ENCODE measurements around the gene RNF115. TPM values are rescaled to one million over a fixed set of nuclear protein-coding genes. Genes with fewer than 3 reads are reported as not detected.
"Not testable (repeated sequence)": the region's sequence is repeated elsewhere in the genome, so short reads cannot be mapped to it uniquely, and the experiment has no call there.

The RNF115 gene
- total RNA-seq, 1 experiment from 2014 or later: 15.2 TPM

- DNase-seq; H3K27ac ChIP-seq (ENCODE audit: low read length); H2AFZ ChIP-seq (ENCODE audit: low read length); POLR2A ChIA-PET (ENCODE audit: unreplicated experiment); BruUV-seq (replicated peaks); H3F3A ChIP-seq (ENCODE audit: low read length, unreplicated experiment); H3K79me2 ChIP-seq (ENCODE audit: low read length); CTCF ChIA-PET; intact Hi-C loops (cut with micrococcal nuclease); H3K27me3 ChIP-seq (ENCODE audit: low read length); H3K9me3 ChIP-seq (ENCODE audit: low read length); H3K9ac ChIP-seq (ENCODE audit: low read length); H3K4me3 ChIP-seq (ENCODE audit: low read length); ATAC-seq; H3K9me2 ChIP-seq (replicated peaks; ENCODE audit: low read length); H4K20me1 ChIP-seq (ENCODE audit: low read length); H3K4me2 ChIP-seq (ENCODE audit: low read length): not testable (repeated sequence)
- H3K4me1 ChIP-seq (ENCODE audit: insufficient read depth, low read length): peaks cover 17% of the 10 kb centered on the region
- H3K36me3 ChIP-seq (ENCODE audit: low read depth, low read length): peaks cover 22% of the 10 kb centered on the region
Measured at GRCh38 chr1:145760395-145760949, 63.4 kb downstream of the RNF115 start.

GRCh38 chr1:145759721-145760120 lies 64.2 kb downstream of the RNF115 start:
- H3K4me3 ChIP-seq (ENCODE audit: low read length): no peak overlapping the region
- no peaks in the 10 kb centered on the region for H3K9me3 ChIP-seq (ENCODE audit: low read length)
- peaks cover 14% of the 10 kb centered on the region for H3K4me1 ChIP-seq (ENCODE audit: insufficient read depth, low read length)
- intact Hi-C loops (cut with micrococcal nuclease): loop anchor here (10.0 kb wide), 1 partner anchor 45 kb away; no protein-coding TSS in a partner anchor
- TF ChIP-seq EZH2 (IDR thresholded peaks at IDR 0.05; ENCODE audit: low read length, unreplicated experiment): no peak
- TF ChIP-seq EZH2phosphoT487 (IDR thresholded peaks at IDR 0.05; ENCODE audit: borderline replicate concordance, low read length): no peak
- TF ChIP-seq CTCF (conservative IDR thresholded peaks at IDR 0.05; ENCODE audit: low read depth, low read length): no peak
- H3K27ac ChIP-seq (ENCODE audit: low read length): no peak overlapping the region
- H2AFZ ChIP-seq (ENCODE audit: low read length): no peak overlapping the region
- ChIA-PET CTCF (no interaction called here), POLR2A (ENCODE audit: unreplicated experiment) (no interaction called here)
- H3K9ac ChIP-seq (ENCODE audit: low read length): no peak overlapping the region
- peaks cover 4% of the 10 kb centered on the region for H3F3A ChIP-seq (ENCODE audit: low read length, unreplicated experiment)
- no peak overlapping the region for H3K4me2 ChIP-seq (ENCODE audit: low read length)
- peaks cover 22% of the 10 kb centered on the region for H3K36me3 ChIP-seq (ENCODE audit: low read depth, low read length)
- no peaks in the 10 kb centered on the region for H3K9me2 ChIP-seq (replicated peaks; ENCODE audit: low read length)
- ATAC-seq (no peak), DNase-seq (no peak)
- BruUV-seq (replicated peaks): no TSS peak
- no peaks in the 10 kb centered on the region for H4K20me1 ChIP-seq (ENCODE audit: low read length)
- H3K27me3 ChIP-seq (ENCODE audit: low read length): no peaks in the 10 kb centered on the region
- H3K79me2 ChIP-seq (ENCODE audit: low read length): no peaks in the 10 kb centered on the region

DNA sequence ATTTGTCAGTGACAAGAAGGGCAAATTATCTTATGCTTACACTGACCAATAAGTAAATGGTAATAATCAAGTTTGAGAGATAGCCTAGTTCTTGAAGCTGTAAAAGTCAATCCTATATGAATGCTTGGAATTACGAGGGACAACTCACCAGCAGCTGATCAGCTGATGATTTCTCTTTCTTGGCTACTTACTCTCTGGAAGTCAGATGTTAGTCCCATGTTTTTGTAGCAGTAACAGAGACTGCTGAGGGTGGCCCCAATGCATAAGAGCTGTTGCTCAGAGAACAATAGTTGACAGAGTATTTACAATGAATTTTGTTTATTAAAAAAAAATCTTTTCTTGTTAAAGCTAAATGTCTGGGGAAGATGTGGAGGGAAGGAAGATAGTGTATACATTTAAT lies 65.3 kb downstream of the RNF115 start:
- Histone ChIP-seq H4K20me1 (ENCODE audit: low read length) (no peaks in the 10 kb centered on the region), H3K27me3 (ENCODE audit: low read length) (no peaks in the 10 kb centered on the region), H3K9me2 (replicated peaks; ENCODE audit: low read length) (no peaks in the 10 kb centered on the region), H3K9me3 (ENCODE audit: low read length) (no peaks in the 10 kb centered on the region), H2AFZ (ENCODE audit: low read length) (no peak overlapping the region), H3F3A (ENCODE audit: low read length, unreplicated experiment) (peaks cover 4% of the 10 kb centered on the region), H3K4me3 (ENCODE audit: low read length) (no peak overlapping the region), H3K27ac (ENCODE audit: low read length) (0 out of 2 replicates have a peak overlapping the region, but pooled peaks have one; percentile 10), H3K79me2 (ENCODE audit: low read length) (no peaks in the 10 kb centered on the region), H3K9ac (ENCODE audit: low read length) (no peak overlapping the region), H3K36me3 (ENCODE audit: low read depth, low read length) (peaks cover 22% of the 10 kb centered on the region), H3K4me1 (ENCODE audit: insufficient read depth, low read length) (peaks cover 14% of the 10 kb centered on the region), H3K4me2 (ENCODE audit: low read length) (no peak overlapping the region)
- TF ChIP-seq EZH2 (IDR thresholded peaks at IDR 0.05; ENCODE audit: low read length, unreplicated experiment) (no peak), CTCF (conservative IDR thresholded peaks at IDR 0.05; ENCODE audit: low read depth, low read length) (no peak), EZH2phosphoT487 (IDR thresholded peaks at IDR 0.05; ENCODE audit: borderline replicate concordance, low read length) (no peak)
- CTCF ChIA-PET: interaction anchor here (1.0 kb wide), 1 partner anchor 89 kb away, joined by 3 read pairs; no protein-coding TSS in a partner anchor
- no TSS peak for BruUV-seq (replicated peaks)
- DNase-seq (no peak), ATAC-seq (peak; percentile 25)
- POLR2A ChIA-PET (ENCODE audit: unreplicated experiment): no interaction called here
- intact Hi-C loops (cut with micrococcal nuclease): loop anchor here (10.0 kb wide), 1 partner anchor 46 kb away; no protein-coding TSS in a partner anchor

Data from PC-3 (cell line).